HL-60/S4 (cell line): ENCODE measurements around the gene WIPF2.

ENCODE experiments used
- in situ Hi-C: fragments of 300-500 bp; cut with MboI; formaldehyde crosslinking; loops from 2 replicates; pipeline ENCODE4 v1.14.3; 2022; ENCODE audit warnings: low sequenced_read_pairs

Gene WIPF2

GRCh38 chr17:40312131-40312731, 93.1 kb downstream of the WIPF2 start:
- in situ Hi-C loops = no loop called here

GRCh38 chr17:40312893-40313667, 94.0 kb downstream of the WIPF2 start:
- in situ Hi-C loops = no loop called here

DNA sequence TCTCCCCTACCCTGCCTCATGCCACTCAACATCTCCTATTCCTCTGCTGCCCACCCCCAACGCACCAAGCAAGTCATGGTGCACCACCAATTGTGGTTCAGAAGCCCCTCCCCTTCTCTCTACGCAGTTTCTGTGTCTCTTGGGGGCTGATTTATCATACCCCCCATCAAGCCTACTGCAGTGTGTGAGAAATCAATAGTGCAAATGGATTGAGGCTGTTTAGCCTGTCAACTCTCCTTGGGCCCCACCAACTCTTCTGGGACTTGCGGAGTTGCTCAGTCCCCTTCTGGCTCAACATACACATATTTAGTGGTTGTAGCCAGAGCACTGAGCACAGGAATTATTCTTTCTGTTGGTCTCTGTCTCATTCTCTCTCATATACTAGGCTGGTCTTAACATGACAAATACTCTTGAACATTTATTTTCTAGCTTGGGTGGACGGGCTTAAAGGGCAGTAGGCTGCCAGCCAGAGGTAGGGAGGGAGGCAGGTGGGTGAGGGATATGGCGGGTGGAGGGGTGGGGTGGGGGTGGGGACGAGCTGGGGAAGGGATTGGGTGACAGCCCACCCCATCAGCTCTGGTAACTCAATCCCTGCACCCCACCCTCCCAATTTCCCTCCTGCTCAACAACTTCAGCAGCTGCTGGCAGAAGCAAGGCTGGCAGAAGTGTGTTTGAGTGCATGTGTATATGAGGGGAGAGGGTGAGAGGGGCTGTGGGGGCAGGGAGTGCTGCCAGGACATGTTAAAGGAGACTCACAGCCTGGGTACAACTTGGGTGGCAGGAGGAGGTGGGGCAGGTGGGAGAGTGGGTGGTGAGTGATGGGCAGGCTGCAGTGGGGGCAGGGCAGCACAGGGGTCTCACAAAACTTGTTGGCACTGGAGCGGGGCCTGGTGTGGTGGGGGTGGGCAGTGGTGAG, 94.8 kb downstream of the WIPF2 start:
- in situ Hi-C loops = no loop called here

DNA sequence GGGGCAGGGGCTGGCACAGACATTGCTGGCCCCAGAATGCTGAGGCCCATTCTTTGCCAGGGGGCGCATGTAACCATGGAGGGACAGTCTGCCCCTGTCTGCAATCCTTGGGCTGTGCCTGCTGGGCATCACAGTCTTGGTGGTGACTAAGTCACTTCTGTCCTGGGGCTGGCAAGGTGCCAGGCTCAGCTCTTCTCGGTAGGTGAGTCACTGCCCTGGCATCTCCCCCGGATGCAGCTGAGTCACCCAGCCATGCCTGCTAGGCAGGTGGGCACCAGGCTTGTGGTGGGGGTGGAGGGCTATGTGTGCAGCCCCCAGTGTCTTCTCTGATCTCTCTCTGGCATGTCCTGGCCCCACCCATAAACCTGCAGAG, 95.5 kb downstream of the WIPF2 start:
- in situ Hi-C loops = no loop called here

DNA sequence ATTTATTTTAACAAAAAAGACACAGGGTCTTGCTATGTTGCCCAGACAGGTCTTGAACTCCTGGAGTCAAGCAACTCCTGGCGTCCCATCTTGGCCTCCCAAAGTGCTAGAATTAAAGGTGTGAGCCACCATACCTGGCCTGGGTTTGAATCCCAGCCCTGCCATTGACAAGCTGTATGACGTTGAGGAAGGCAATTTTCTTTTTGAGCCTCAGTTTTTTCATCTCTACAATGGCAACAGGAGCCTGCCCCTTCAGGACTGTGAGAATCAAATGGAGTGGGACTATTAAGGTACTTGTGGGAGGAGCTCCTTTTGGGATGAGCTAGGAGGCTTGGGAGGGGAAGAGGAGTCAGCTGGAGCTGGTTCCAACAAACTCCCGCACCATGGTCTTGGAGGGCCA, 96.1 kb downstream of the WIPF2 start:
- in situ Hi-C loops = no loop called here

GRCh38 chr17:40315678-40316570, 96.8 kb downstream of the WIPF2 start:
- in situ Hi-C loops = no loop called here

GRCh38 chr17:40316571-40317344, 97.7 kb downstream of the WIPF2 start:
- in situ Hi-C loops = no loop called here

DNA sequence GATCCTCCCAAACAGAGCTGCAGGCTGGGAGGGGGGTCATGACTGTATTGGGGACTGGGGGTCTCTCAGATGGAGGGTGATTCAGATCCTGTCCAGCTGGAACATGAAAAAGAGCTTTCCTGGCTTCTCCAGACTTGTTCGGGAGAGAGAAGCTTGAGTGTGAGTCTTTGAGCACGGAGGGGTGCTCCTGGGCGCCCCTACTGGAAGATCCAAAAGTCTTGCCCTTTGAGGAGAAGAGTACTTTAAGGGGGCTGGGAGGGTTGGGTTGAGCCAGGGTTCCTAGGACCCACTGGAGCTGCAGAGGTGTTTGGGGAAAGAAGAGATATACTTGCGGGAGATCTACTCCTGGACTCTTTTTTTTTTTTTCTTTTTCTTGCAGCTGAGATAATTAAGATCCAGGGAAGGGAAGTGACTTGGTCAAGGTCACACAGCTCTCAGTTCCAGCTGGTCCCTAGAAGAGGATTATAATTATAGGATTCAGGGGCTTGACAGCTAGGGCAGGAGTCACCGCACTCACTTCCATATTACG, 98.3 kb downstream of the WIPF2 start:
- in situ Hi-C loops = no loop called here

DNA sequence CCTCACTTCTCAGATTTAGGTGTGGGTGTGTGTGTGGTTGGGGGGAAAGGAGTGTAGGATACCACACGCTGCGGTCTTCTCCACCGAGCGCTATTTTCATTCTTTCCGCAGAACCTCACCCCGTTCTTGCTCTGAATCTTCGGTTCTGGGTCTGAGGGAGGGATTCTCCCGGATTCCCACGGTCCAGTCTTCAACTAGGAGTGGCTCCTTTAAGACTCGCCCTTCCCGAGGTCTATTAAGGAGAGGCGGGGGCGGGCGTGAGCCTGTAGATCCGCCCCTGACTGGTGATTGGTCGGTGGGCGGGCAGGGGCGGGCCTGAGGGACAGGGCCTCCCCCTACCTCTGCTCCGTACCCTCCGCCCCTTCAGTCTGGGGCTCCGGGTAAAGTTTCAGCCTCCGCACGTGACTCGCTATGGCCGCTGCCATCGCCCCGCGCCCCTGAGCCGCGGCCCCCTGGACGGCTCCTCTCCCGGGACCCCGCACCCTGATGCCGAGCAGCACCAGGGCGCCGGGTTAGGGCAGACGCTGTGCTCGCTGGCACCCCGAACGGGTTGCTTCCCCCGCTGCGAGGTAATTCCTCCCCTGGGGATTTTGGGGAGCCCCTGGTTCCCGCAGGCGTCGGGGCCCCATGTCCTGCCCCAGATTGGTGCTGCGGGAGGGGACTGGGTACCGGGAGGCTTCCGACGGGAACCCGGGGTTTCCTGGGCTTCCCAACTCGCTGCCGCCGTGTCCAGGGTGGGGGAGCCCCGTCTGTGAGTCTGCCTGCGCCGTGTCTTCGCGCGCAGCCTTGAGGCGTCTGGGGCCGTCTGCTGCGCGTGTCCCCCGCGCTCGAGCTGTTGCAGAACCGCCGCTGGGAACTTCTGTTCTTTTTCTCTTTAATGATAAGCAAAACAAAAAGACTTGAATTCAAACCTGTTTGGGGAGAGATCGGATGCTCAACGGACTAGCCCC, 99.1 kb downstream of the WIPF2 start:
- in situ Hi-C loops = no loop called here

GRCh38 chr17:40318830-40319391, 99.8 kb downstream of the WIPF2 start:
- in situ Hi-C loops = no loop called here

DNA sequence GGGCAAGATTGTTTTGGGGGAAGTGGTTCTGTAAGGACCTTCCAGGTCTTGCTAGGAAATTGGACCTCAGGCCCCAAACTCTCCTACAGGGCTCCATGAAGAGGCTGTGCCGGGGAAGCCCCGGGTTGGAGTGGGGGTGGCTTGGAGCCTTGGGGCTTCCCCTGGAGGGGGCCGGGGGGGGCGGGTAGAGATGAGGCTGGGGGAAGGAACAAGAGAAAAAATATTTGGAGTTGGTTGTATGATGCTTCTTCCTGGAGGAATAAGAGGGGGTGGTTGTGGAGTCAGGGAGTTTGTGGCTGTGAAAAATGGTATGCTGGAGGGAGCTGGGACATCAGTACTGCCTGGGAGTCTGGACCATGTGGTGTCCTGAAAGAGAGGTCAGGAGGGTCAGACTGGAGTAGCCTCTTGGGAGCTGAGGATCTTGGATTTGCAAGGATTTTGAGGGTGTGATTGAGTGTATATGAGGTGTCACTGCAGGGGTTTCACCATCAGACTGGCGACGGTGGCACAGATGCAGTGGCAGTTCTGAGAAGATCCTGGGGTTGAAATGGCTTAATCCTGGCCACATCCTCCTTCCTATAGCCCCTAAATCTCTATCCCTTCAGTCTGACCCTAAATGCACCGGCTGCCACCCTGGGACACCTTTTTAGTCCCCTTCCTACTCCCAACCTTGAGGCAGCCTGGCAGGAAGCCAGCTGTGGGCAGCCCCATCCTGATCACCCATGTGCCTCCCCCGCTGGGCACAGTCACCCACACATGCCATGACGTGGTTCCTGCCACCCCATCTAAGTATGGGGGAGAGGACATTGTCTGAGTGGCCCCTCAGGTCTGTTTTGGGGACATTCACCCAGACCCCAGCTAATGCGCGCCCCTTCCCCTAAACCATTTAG, 100.8 kb downstream of the WIPF2 start:
- in situ Hi-C loops = no loop called here

DNA sequence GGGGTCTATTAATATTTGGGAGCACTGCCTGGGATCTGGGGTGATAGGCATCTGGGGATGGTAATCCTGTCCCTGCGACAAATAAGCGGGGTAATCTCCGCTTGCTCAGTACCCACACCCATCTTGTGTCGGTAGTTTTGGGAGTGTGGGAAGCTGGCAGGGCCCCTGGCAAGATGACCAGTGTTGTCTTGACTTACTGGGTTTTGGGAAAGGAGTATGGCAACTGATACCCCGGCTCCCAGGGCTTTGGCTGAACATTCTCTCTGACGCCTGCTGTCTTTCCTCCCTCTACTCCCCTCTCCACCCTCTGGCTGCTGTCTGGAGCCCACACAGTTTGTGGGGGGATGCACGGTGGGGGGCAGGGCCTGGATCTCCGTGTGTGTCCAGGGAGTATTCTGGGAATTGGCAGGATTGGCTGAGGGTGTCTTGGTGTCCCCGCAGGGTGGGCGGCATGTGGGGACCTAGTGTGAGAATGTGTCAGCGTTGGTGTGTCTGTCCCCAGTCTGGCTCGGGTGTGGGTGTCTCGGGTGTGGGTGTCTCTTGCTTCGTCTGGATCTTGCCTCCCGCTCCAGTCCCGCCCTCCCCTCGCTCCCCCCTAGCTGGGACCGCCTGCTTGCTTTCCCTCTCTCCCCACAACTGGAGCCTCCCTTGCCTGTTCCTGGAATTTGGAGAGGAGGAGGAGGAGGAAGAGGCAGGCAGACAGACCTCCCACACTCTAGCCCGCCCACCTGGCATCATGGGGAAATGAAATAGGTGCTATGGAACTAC, 101.8 kb downstream of the WIPF2 start:
- in situ Hi-C loops = no loop called here

DNA sequence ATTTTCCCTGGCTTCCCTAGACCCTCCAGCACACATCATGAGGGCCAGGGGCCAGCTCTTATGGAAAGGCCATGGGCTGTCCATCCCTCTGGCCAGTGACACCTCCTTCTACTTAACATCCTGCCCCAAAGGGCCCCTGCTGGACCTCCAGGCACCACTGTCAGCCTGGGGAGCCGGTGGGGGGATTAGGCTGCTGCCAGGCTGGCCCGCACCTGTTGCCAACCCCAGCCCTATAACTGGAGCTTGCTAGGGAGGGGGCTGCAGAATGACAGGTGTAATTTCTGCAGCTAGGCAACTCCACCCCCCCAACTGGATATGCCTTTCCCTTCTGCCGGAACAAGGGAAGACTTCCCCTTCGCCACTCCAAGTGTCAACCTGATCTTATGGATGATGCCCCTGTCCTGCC, 102.4 kb downstream of the WIPF2 start:
- in situ Hi-C loops = no loop called here

GRCh38 chr17:40321961-40322357, 102.9 kb downstream of the WIPF2 start:
- in situ Hi-C loops = no loop called here

DNA sequence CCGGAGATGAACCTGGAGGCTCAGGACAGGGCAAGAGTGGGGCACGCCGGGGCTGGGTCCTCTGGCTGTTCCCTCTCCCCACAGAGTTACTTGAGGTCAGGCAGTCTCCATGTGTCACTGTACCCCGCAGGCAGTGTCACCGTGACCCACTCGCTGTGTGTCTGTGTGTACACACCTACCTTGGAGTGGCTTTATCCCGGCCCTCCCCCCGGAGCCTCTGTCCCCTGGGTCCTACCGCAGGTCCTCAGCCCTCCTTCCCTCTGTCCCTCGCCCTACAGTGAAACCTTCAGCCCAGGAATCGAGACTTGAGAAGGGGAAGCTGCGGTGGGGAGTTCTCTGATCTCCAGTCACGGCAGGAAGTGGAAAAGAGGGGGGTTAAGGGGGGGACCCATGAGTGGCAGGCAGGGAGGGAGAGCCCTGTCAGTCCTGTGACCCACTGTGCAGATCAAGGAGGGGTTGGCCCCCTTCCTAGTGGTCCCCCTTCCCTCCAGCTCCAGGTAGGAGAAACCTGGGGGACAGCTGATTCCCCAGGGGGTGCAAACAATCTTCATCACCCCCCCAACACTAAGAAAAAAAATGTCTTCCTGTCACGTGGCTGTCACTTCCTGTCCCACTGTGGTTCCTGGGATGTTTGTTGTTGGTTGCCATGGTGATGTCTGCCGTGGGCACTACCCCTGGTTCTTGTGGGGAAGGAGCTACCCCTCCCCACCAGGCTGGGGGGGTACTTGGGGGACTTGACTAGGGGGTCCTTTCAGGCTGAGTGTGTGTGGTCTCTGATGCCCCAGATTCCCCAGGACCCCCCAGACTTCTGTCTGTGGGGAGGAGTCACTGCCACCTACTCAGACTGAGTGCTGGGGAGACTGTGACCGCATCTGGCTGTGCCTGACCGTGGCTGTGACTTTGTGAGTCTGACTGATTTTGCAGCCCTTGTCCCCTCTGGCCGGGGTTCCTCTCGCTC, 103.5 kb downstream of the WIPF2 start:
- in situ Hi-C loops = no loop called here
